Stimulated activated memory B cell treated with anti-CD40 and anti-IgM and Interleukin-4, amounts not matched to agents 10 μg/mL and 1 μg/mL and 100 μg/mL, for 72 hours (primary cell): Measurements from ENCODE around the gene SEC14L3.

ENCODE experiments used
- ATAC-seq: fragments of 150-1000 bp; cut with Tn5 transposase; 2 replicates; pipeline ENCODE4 v1.10.0; 2021
- H3K27ac Mint-ChIP-seq: one replicate; pipeline ENCODE4 v1.8.0; 2022; ENCODE audit warnings: mild to moderate bottlenecking, mixed read lengths
- H3K27me3 Mint-ChIP-seq: one replicate; pipeline ENCODE4 v1.8.0; 2022; ENCODE audit warnings: mixed read lengths
- H3K36me3 Mint-ChIP-seq: one replicate; pipeline ENCODE4 v1.8.0; 2022; ENCODE audit warnings: mixed read lengths
- H3K4me1 Mint-ChIP-seq: one replicate; pipeline ENCODE4 v1.8.0; 2022; ENCODE audit warnings: mixed read lengths
- H3K4me3 Mint-ChIP-seq: one replicate; pipeline ENCODE4 v1.8.0; 2022; ENCODE audit warnings: mild to moderate bottlenecking, moderate library complexity, mixed read lengths
- H3K9me3 Mint-ChIP-seq: one replicate; pipeline ENCODE4 v1.8.0; 2022; ENCODE audit warnings: mixed read lengths

The SEC14L3 gene

GRCh38 chr22:30471616-30472318, at the start of gene SEC14L3:
Gene SEC14L3, minus strand, starts transcription at chr22:30472017. Its CDS starts 59 bp downstream, at chr22:30471958.
- Mint-ChIP-seq H3K4me1 (no peaks in the 10 kb centered on the region), H3K9me3 (no peaks in the 10 kb centered on the region), H3K27ac (no peak within 1 kb of the TSS), H3K4me3 (no peak within 1 kb of the TSS), H3K36me3 (no peaks in the 10 kb centered on the region), H3K27me3 (peaks cover 69% of the 10 kb centered on the region)
- no peak for ATAC-seq

GRCh38 chr22:30519842-30520425, 48.1 kb upstream of the SEC14L3 start:
- Mint-ChIP-seq H3K4me1 (no peaks in the 10 kb centered on the region), H3K4me3 (no peak overlapping the region), H3K27ac (no peak overlapping the region), H3K9me3 (no peaks in the 10 kb centered on the region), H3K36me3 (no peaks in the 10 kb centered on the region), H3K27me3 (peaks cover 29% of the 10 kb centered on the region)
- ATAC-seq = no peak

DNA sequence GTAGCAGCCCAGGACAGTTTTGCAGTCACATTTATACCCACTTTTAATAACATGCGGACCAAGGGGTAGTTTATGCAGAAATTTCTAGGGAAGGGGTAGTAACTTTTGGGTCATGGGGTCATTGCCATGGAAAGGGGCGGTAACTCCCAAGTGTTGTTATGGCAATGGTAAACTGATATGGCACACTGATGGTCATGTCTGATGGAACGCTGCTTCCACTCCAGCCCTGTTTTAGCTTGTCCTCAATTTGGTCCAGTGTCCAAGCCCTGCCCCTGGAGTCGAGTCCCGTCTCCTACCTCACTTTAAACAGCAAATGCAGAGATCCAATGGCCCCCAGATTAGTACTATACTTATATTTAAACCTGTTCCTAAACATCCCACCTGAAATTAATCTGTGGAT, 44.9 kb upstream of the SEC14L3 start:
- Mint-ChIP-seq H3K9me3 (peaks cover 3% of the 10 kb centered on the region), H3K27ac (no peak overlapping the region), H3K36me3 (no peaks in the 10 kb centered on the region), H3K27me3 (peaks cover 29% of the 10 kb centered on the region), H3K4me3 (no peak overlapping the region), H3K4me1 (no peaks in the 10 kb centered on the region)
- ATAC-seq = no peak

DNA sequence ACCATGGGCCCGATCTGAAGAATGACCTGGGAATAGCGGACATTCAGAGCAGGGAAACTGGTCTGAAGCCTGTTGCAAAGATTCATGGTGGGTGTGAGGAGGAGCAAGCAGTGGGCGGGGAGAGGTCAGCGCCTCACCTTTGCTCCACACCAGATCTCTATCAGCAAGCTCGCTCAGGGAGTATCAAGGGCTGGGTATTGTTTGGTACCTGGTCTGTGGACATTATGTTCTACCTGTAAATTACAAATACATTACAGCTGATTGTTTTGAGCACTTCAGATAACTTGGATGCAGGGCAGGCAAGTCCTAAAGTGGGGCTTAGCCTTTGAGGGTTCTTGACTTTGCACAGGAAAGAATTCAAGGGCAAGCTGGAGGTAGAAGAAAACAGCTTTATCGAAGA, 44.5 kb upstream of the SEC14L3 start:
- Mint-ChIP-seq H3K36me3 (no peaks in the 10 kb centered on the region), H3K27ac (no peak overlapping the region), H3K9me3 (peaks cover 3% of the 10 kb centered on the region)

GRCh38 chr22:30514252-30514651, 42.4 kb upstream of the SEC14L3 start:
- Mint-ChIP-seq H3K4me3 (no peak overlapping the region), H3K27me3 (peaks cover 30% of the 10 kb centered on the region), H3K27ac (no peak overlapping the region), H3K4me1 (no peaks in the 10 kb centered on the region), H3K36me3 (no peaks in the 10 kb centered on the region), H3K9me3 (peaks cover 3% of the 10 kb centered on the region)
- peak; percentile 31 for ATAC-seq

More for the DNA sequence above, 44.5 kb upstream of the SEC14L3 start:
- Mint-ChIP-seq H3K4me1 (no peaks in the 10 kb centered on the region), H3K4me3 (no peak overlapping the region), H3K27me3 (peaks cover 25% of the 10 kb centered on the region)
- ATAC-seq = no peak

DNA sequence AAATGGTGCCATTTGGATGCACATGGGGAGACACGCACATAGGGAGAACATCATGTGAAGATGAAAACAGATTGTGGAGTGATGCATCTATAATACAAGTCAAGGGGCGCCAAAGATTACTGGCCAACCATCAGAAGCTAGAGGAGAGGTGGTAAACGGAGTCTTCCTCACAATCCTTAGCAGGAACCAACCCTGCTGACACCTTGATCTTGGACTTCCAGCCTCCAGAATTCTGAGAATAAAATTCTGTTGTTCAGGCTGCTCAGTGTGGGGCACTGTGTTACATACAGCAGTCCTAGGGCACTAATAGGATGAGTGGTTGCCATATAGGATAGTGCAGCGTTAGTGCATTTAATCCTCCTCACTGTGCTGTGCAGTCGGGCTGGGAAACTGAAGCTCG, 41.6 kb upstream of the SEC14L3 start:
- Mint-ChIP-seq H3K4me1 (no peaks in the 10 kb centered on the region), H3K36me3 (no peaks in the 10 kb centered on the region), H3K4me3 (no peak overlapping the region), H3K9me3 (peaks cover 3% of the 10 kb centered on the region), H3K27me3 (peaks cover 30% of the 10 kb centered on the region), H3K27ac (no peak overlapping the region)
- ATAC-seq = no peak

- Mint-ChIP-seq H3K36me3 (no peaks in the 10 kb centered on the region), H3K27ac (no peak overlapping the region), H3K27me3 (peaks cover 32% of the 10 kb centered on the region), H3K9me3 (peaks cover 3% of the 10 kb centered on the region), H3K4me3 (no peak overlapping the region), H3K4me1 (no peaks in the 10 kb centered on the region)
- ATAC-seq = no peak
Observed at GRCh38 chr22:30511911-30512310, 40.1 kb upstream of the SEC14L3 start.

DNA sequence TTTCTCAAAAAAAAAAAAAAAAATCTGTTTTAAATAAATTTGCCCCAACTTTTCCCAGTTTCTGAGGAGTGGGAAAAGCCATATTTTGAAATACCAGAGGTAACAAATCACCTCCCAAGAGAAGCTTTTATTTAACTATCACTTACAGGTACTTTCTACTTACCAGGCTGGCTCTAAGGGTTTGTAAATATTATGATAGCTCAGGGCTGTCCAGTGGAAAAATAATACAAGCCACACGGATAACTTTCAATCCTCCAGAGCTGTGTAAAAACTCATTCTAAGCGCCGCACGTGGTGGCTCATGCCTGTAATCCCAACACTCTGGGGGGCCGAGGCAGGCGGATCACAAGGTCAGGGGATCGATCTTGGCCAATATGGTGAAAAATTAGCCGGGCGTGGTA, 39.3 kb upstream of the SEC14L3 start:
- Mint-ChIP-seq H3K27me3 (peaks cover 40% of the 10 kb centered on the region), H3K4me1 (no peaks in the 10 kb centered on the region), H3K9me3 (peaks cover 3% of the 10 kb centered on the region), H3K4me3 (no peak overlapping the region), H3K27ac (no peak overlapping the region), H3K36me3 (no peaks in the 10 kb centered on the region)
- no peak for ATAC-seq

DNA sequence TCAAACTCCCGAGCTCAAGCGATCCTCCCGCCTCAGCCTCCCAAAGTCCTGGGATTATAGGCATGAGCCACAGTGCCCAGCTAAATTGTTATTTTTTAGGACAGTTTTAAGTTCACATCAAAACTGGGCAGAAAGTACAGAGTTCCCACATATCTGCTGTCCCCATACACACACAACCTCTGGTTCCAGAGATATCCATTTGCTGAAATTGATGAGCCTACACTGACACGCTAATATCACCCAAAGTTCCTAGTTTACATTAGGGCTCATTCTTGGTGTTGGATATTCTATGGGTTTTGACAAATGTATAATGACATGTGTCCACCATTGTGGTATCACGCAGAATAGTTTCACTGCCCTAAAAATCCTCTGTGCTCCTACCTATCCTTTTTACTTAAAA, 36.4 kb upstream of the SEC14L3 start:
- H3K27ac Mint-ChIP-seq = no peak overlapping the region
- ATAC-seq = no peak
- H3K9me3 Mint-ChIP-seq = peaks cover under 1% of the 10 kb centered on the region
- H3K4me1 Mint-ChIP-seq = no peaks in the 10 kb centered on the region
- peaks cover 52% of the 10 kb centered on the region for H3K27me3 Mint-ChIP-seq
- no peaks in the 10 kb centered on the region for H3K36me3 Mint-ChIP-seq
- no peak overlapping the region for H3K4me3 Mint-ChIP-seq

GRCh38 chr22:30507670-30508069, 35.9 kb upstream of the SEC14L3 start:
- Mint-ChIP-seq H3K9me3 (no peaks in the 10 kb centered on the region), H3K4me1 (no peaks in the 10 kb centered on the region), H3K36me3 (no peaks in the 10 kb centered on the region), H3K27me3 (peaks cover 58% of the 10 kb centered on the region), H3K4me3 (no peak overlapping the region), H3K27ac (no peak overlapping the region)
- ATAC-seq = no peak

DNA sequence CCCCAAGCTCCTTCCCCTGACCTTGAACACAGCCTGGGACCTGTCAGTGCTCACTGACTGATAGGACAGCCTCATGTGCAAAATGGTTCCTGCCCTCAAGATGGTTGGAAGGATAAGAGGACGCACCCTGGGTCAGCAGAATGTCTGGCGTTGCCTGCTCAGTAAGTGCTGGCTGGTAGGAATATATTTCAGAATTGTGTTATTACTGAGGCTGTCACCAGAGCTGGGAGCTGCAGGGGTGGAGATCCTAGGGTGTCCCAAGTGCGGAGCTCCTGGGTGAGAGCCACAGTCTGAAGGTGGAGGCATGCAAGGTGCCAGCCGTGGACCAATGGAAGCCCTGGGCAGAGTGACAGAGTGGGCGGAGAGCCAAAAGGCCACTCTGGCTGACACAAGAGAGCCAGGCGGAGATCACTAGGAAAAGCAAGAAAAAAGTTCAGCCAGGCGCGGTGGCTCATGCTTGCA, 34.7 kb upstream of the SEC14L3 start:
- no peak overlapping the region for H3K4me3 Mint-ChIP-seq
- H3K36me3 Mint-ChIP-seq = no peaks in the 10 kb centered on the region
- no peaks in the 10 kb centered on the region for H3K9me3 Mint-ChIP-seq
- H3K27ac Mint-ChIP-seq = no peak overlapping the region
- H3K4me1 Mint-ChIP-seq = no peaks in the 10 kb centered on the region
- ATAC-seq = no peak
- peaks cover 60% of the 10 kb centered on the region for H3K27me3 Mint-ChIP-seq

DNA sequence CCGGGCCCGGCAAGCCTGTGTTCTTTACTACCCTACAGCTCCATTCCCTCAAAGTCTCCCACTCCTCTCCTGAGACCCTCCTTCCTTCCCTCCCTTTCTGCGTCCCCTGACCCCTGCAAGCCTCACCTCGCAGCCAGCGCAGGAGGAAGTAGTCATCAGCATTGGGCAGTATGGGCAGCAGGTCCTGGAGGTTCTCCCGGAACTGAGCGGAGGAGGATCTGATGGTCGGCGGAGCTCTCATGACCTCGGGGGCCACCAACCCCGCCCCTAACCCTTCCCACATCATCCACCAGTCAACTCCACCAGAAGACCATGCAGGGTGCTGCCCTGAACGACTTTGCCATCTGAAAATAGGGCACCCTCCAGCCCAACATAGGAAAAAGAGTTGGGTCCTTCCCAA, 31.7 kb upstream of the SEC14L3 start:
- Mint-ChIP-seq H3K9me3 (no peaks in the 10 kb centered on the region), H3K4me1 (no peaks in the 10 kb centered on the region), H3K4me3 (no peak overlapping the region), H3K36me3 (no peaks in the 10 kb centered on the region), H3K27me3 (peaks cover 55% of the 10 kb centered on the region), H3K27ac (no peak overlapping the region)
- ATAC-seq = no peak

DNA sequence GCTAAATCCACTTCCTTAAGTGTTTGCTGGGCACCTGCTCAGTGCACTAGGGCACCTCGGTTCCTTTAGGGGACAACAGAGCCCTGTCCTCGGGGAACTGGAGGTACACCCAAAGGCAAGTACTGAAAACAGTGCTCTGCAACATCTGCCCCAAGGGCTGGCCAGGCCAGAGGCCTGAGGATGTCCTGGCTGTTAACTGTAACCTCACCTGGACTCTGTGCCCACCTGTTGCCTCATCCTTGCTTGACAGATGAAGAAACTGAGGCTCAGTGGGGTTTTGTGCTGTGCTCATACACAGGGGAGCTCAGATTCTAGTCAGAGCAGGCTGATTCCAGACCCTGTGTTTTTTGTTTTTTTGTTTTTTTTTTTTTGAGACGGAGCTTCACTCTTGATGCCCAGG, 31.1 kb upstream of the SEC14L3 start:
- no peak overlapping the region for H3K27ac Mint-ChIP-seq
- ATAC-seq = no peak
- H3K4me3 Mint-ChIP-seq = no peak overlapping the region
- H3K9me3 Mint-ChIP-seq = no peaks in the 10 kb centered on the region
- H3K4me1 Mint-ChIP-seq = no peaks in the 10 kb centered on the region
- no peaks in the 10 kb centered on the region for H3K36me3 Mint-ChIP-seq
- peaks cover 55% of the 10 kb centered on the region for H3K27me3 Mint-ChIP-seq

- Mint-ChIP-seq H3K9me3 (no peaks in the 10 kb centered on the region), H3K27ac (no peak overlapping the region), H3K27me3 (peaks cover 55% of the 10 kb centered on the region), H3K36me3 (no peaks in the 10 kb centered on the region), H3K4me1 (no peaks in the 10 kb centered on the region), H3K4me3 (no peak overlapping the region)
- no peak for ATAC-seq
Observed at GRCh38 chr22:30502153-30502552, 30.3 kb upstream of the SEC14L3 start.

- peaks cover 44% of the 10 kb centered on the region for H3K27me3 Mint-ChIP-seq
- no peaks in the 10 kb centered on the region for H3K9me3 Mint-ChIP-seq
- H3K36me3 Mint-ChIP-seq = no peaks in the 10 kb centered on the region
- no peak for ATAC-seq
- no peaks in the 10 kb centered on the region for H3K4me1 Mint-ChIP-seq
- H3K27ac Mint-ChIP-seq = no peak overlapping the region
- no peak overlapping the region for H3K4me3 Mint-ChIP-seq
Observed at GRCh38 chr22:30500628-30501027, 28.8 kb upstream of the SEC14L3 start.

GRCh38 chr22:30497466-30498150, 25.8 kb upstream of the SEC14L3 start:
- ATAC-seq = no peak
- H3K9me3 Mint-ChIP-seq = no peaks in the 10 kb centered on the region
- no peaks in the 10 kb centered on the region for H3K36me3 Mint-ChIP-seq
- H3K4me1 Mint-ChIP-seq = no peaks in the 10 kb centered on the region
- no peak overlapping the region for H3K4me3 Mint-ChIP-seq
- no peak overlapping the region for H3K27ac Mint-ChIP-seq
- H3K27me3 Mint-ChIP-seq = peaks cover 36% of the 10 kb centered on the region
